Urinary bladder (tissue), 4 donors: ENCODE results near the gene KNTC1. TPM values are rescaled to one million over a fixed set of nuclear protein-coding genes. Genes with fewer than 3 reads are reported as not detected.

Experiments used
- DNase-seq: peaks from one replicate; pipeline ENCODE4 v3.0.0-alpha.2; 2015; ENCODE audit errors: extremely low spot score
- H3K27ac ChIP-seq: one replicate; pipeline ENCODE4 v1.5.1; 2013; ENCODE audit warnings: low read depth, mild to moderate bottlenecking, moderate library complexity
- H3K36me3 ChIP-seq: one replicate; pipeline ENCODE4 v1.6.1; 2013; ENCODE audit warnings: mild to moderate bottlenecking, moderate library complexity; ENCODE audit not compliant: insufficient read depth
- H3K4me1 ChIP-seq: one replicate; pipeline ENCODE4 v1.6.1; 2013; ENCODE audit warnings: mild to moderate bottlenecking, moderate library complexity; ENCODE audit not compliant: insufficient read depth
- H3K4me3 ChIP-seq: one replicate; pipeline ENCODE4 v1.5.1; 2013; ENCODE audit warnings: low read depth, low read length
- WGBS: extraction: QIAGEN DNeasy Blood & Tissue Kit; methylation state at CpG from one replicate; pipeline ENCODE4 v1.1.7; 2013; 5-methylcytosine and 5-hydroxymethylcytosine counted together
- polyA plus RNA-seq: library from polyadenylated mRNA; stranded (reverse); fragments of 200-250 nt; gene quantifications from one replicate; pipeline ENCODE4 v1.2.3, GENCODE V29; 2013
- small RNA-seq: library from RNA; depleted of rRNA; stranded (forward); fragments of <200 nt; gene quantifications from one replicate; pipeline ENCODE3, GENCODE V24; 2014
- total RNA-seq: library from RNA; depleted of rRNA; stranded (reverse); fragments of >200 nt; gene quantifications from one replicate; pipeline ENCODE4 v1.2.3, GENCODE V29; 2014
- donor health status: healthy with polysubstance abuse.
- donor health status: healthy.

Gene KNTC1
- total and polyA plus RNA-seq, 2 donors, result 4.4 to 73.9 TPM

DNA sequence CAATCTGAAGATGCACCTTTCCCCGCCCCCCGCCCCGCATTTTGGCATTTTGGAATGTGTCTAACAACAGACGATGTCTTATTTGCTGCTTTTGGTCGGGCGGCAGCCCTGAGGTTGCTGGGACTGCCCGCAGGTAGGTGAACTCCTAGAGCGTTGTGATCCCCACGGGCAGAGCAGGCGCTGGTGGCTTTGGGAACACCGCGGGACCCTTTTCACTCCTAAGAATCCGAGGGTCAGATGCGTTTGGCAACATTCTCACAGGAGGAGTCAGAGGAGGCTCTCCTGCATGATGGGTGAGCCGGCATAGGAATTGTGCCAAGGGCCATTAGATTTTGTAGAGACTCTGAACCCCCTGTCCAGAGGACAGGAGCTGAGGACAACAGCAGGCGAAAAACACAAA lies 134.2 kb downstream of the KNTC1 start:
- DNase-seq, result no peak
- no peak overlapping the region for H3K27ac ChIP-seq
- H3K4me3 ChIP-seq, result no peak overlapping the region
- H3K4me1 ChIP-seq, result no peaks in the 10 kb centered on the region
- no peaks in the 10 kb centered on the region for H3K36me3 ChIP-seq
- 76% methylated on average over 16 of the region's 16 CpGs for WGBS

DNA sequence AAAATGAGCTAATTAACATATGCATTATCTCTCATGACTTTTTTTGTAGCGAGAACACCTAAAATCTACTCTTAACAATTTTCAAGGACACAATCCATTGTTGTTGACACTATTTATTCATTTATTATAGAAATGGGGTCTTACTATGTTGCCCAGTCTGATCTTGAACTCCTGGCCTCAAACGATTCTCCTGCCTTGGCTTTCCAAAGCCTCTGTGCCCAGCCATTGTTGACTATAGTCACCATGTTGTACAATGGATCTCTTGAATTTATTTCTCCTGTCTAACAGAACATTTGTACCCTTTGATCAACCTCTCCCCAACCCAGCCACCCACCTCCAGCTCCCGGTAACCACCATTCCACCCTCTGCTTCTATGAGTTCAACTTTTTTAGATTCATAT lies 134.9 kb downstream of the KNTC1 start:
- Histone ChIP-seq H3K4me1 (no peaks in the 10 kb centered on the region), H3K36me3 (no peaks in the 10 kb centered on the region), H3K4me3 (no peak overlapping the region), H3K27ac (no peak overlapping the region)
- DNase-seq, result no peak
- 94% methylated on average over 3 of the region's 3 CpGs for WGBS

DNA sequence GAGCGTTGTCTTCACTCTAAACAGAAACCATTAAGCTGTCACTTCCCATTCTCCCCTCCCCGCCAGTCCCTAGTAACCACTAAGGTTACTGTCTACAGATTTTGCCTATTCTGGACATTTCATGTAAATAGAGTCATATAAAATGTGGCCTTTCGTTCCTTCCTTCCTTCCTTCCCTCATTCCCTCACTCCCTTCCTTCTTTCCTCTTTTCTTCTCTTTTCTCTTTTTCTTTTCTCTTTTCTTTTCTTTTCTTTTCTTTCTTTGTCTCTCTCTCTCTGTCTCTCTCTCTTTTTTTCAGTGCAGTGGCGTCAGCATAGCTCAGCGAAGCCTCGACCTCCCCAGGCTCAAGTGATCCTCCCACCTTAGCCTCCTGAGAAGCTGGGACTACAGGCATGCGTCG lies 138.3 kb downstream of the KNTC1 start:
- Histone ChIP-seq H3K4me3 (no peak overlapping the region), H3K4me1 (no peaks in the 10 kb centered on the region), H3K27ac (no peak overlapping the region), H3K36me3 (no peaks in the 10 kb centered on the region)
- WGBS, result 81% methylated on average over 8 of the region's 8 CpGs
- DNase-seq, result no peak

DNA sequence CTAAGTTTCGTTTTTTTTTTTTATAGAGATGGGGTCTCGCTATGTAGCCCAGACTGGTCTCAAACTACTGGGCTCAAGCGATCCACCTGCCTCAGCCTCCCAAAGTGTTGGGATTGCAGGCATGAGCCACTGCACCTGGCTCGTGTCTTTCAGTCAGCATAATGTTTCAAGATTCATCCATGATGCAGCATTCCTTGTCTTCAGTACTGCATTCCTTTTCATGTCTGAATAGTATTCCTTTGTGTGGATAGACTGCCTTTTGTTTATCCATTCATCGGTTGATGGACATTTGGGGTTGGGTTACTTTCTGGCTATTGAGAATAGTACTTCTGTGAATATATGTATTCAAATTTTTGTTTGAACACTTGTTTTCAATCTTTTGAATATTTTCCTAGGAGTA lies 138.7 kb downstream of the KNTC1 start:
- Histone ChIP-seq H3K4me1 (no peaks in the 10 kb centered on the region), H3K36me3 (no peaks in the 10 kb centered on the region), H3K27ac (no peak overlapping the region), H3K4me3 (no peak overlapping the region)
- no peak for DNase-seq
- 92% methylated on average over 5 of the region's 5 CpGs for WGBS

DNA sequence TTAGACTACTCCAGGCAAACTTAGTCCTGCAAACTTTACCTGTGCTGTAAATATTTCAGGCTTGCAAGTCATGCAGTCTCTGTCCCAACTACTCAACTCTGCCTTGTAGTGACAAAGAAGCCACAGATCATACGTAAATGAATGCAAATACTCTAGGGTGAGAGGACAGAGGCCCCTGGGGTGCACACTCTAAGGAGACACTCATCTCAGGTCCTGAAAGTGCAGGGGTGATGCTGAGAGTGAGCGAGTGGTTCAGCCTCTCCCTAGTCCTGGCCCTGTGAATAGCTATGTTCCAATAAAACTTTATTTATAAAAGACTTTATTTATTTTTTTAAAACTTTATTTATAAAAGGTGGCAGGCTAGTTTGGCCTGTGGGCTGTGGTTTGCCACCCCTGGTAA lies 141.2 kb downstream of the KNTC1 start:
- H3K27ac ChIP-seq, result no peak overlapping the region
- no peak for DNase-seq
- no peaks in the 10 kb centered on the region for H3K36me3 ChIP-seq
- WGBS, result 83% methylated on average over 2 of the region's 2 CpGs
- no peaks in the 10 kb centered on the region for H3K4me1 ChIP-seq
- no peak overlapping the region for H3K4me3 ChIP-seq

DNA sequence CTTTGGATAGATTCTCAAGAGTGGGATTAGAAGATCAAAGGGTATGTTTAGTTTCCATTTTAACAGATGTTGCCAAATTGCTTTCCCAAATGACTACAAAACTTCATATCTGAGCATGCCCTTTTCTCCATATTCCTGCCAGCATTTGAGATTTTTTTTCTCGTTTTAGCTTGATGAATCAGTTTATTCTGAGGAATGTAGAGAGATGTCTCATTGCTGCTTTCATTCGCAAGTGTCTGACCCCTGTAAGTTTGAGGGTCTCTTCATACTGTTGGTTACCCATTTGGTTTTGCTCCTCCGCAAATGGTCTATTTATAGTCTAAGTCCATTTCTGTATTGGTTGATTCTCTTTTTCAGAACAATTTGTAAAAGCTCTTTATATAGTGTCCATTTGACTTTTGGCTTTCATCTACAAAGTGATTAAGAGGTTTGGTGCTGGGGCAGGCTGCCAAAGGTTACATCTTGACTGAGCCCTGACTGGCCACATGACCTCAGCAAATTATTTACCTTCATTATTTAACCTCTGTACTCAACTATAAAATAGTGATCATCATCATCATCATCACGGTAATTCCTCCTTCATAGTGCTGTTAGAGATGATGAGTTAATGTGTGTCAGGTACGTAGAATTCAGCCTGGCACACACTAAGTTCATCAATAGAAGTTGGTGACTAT lies 142.5 kb downstream of the KNTC1 start:
- no peaks in the 10 kb centered on the region for H3K4me1 ChIP-seq
- no peak overlapping the region for H3K4me3 ChIP-seq
- H3K36me3 ChIP-seq, result no peaks in the 10 kb centered on the region
- WGBS, result 62% methylated on average over 5 of the region's 5 CpGs
- DNase-seq, result no peak
- H3K27ac ChIP-seq, result no peak overlapping the region

DNA sequence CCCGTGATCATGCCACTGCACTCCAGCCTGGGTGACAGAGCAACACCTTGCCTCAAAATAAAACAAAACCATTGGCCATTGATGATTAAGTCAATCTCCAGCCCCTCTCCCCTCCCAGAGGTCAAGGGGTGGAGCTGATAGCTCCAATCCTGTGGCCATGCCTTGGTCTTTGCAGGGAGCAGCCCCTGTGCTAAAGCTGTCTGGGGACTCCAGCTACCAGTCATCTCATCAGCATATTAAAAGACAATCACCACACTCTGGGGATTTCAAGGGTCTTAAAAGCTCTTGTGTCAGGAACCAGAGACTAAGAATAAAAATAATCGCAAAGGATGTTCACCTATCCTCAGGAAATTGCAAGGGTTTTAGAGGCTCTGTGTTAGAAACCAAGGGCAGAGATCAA lies 145.5 kb downstream of the KNTC1 start:
- no peak for DNase-seq
- Histone ChIP-seq H3K4me3 (no peak overlapping the region), H3K4me1 (no peaks in the 10 kb centered on the region), H3K36me3 (no peaks in the 10 kb centered on the region), H3K27ac (no peak overlapping the region)
- 56% methylated on average over 2 of the region's 2 CpGs for WGBS

Small RNA genes lying within 50 kb of the gene (small RNA-seq; reads per million reads assigned to genes)
- gene AC026333.1 (not detected), gene RF00411 (0.09 reads per million)

Other genes starting within 250 kb of the KNTC1 start
- gene CLIP1, start 104.6 kb upstream of the KNTC1 start, total RNA-seq, result 69.2 TPM
- gene CLIP1, start 104.6 kb upstream of the KNTC1 start, polyA plus RNA-seq, result 53.4 TPM
- 50.4 TPM for gene ZCCHC8, start 26.3 kb upstream of the KNTC1 start, total RNA-seq
- gene ZCCHC8, start 26.3 kb upstream of the KNTC1 start, polyA plus RNA-seq, result 15.9 TPM
- gene RSRC2, start 313 bp upstream of the KNTC1 start, total RNA-seq, result 87.4 TPM
- 55.5 TPM for gene RSRC2, start 313 bp upstream of the KNTC1 start, polyA plus RNA-seq
- 3.8 TPM for gene HCAR2, start 176.1 kb downstream of the KNTC1 start, total RNA-seq
- 4.0 TPM for gene HCAR2, start 176.1 kb downstream of the KNTC1 start, polyA plus RNA-seq
- 2.9 TPM for gene HCAR3, start 189.6 kb downstream of the KNTC1 start, total RNA-seq
- gene HCAR3, start 189.6 kb downstream of the KNTC1 start, polyA plus RNA-seq, result 4.1 TPM
- 1.6 TPM for gene HCAR1, start 203.6 kb downstream of the KNTC1 start, total RNA-seq
- 0.46 TPM for gene HCAR1, start 203.6 kb downstream of the KNTC1 start, polyA plus RNA-seq
- gene DENR, start 225.6 kb downstream of the KNTC1 start, total RNA-seq, result 49.4 TPM
- 26.2 TPM for gene DENR, start 225.6 kb downstream of the KNTC1 start, polyA plus RNA-seq
- gene CCDC62, start 247.3 kb downstream of the KNTC1 start, total RNA-seq, result 0.69 TPM
- gene CCDC62, start 247.3 kb downstream of the KNTC1 start, polyA plus RNA-seq, result 0.05 TPM